HepG2 (cell line): Measurements from ENCODE around the gene TOP2B. TPM values are rescaled to one million over a fixed set of nuclear protein-coding genes. Genes with fewer than 3 reads are reported as not detected.

Experiments used
- ATAC-seq: fragments of 200-7000 bp; cut with Tn5 transposase; 3 replicates; pipeline ENCODE4 v1.9.1; 2020; ENCODE audit warnings: mild to moderate bottlenecking, moderate library complexity
- BruUV-seq: library from RNA; stranded (reverse); fragments of 400-500 nt; replicated peaks from 2 replicates; lab custom pipeline; 2021; lab: Mats Ljungman, UMichigan
- CTCF ChIA-PET: fragments of 300-600 bp; formaldehyde crosslinking; extraction: SDS; loops from one replicate; lab custom pipeline; 2021; ENCODE audit warnings: low total read pairs, inconsistent platforms, low intra/inter-chr PET ratio; lab: Yijun Ruan, JAX
- POLR2A ChIA-PET: fragments of 350-600 bp; sonication (Branson Sonifier 250); formaldehyde crosslinking; loops from one replicate; lab custom pipeline; 2020; ENCODE audit warnings: antibody characterized with exemption, inconsistent platforms; lab: Yijun Ruan, JAX
- DNase-seq: peaks from one replicate; pipeline ENCODE4 v3.0.0-alpha.2; 2015; ENCODE audit warnings: low spot score
- FAIRE-seq: peaks from 3 replicates; lab custom pipeline; 2011; peaks lifted over from hg19 to GRCh38; lab: Jason Lieb, UNC
- H2AFZ ChIP-seq: one replicate; pipeline ENCODE4 v1.6.1; 2011; ENCODE audit warnings: low read length, inconsistent platforms
- H3K27ac ChIP-seq: fragments of 300-600 bp; 3 replicates; pipeline ENCODE4 v1.8.0; 2011; ENCODE audit warnings: mixed run types, mild to moderate bottlenecking, mixed read lengths, low read length, inconsistent platforms; ENCODE audit not compliant: insufficient read depth; ENCODE audit errors: extremely low read length
- H3K27me3 ChIP-seq, 2 experiments: fragments of 200-600 bp in 1 of 2; 2 replicates in 1 of 2; 3 replicates in 1 of 2; pipeline versions ENCODE4 v1.6.0 to v1.8.0; 2011; ENCODE audit warnings: low read length in 2 of 2, mild to moderate bottlenecking in 2 of 2, moderate library complexity in 2 of 2, inconsistent platforms in 1 of 2; ENCODE audit not compliant: insufficient read depth in 2 of 2, control insufficient read depth in 1 of 2
- H3K36me3 ChIP-seq, 2 experiments: fragments of 200-600 bp in 1 of 2; replicated peaks in 1 of 2; 2 replicates in 1 of 2; 3 replicates in 1 of 2; pipeline versions ENCODE4 v1.5.1 to v1.8.0; 2011; ENCODE audit warnings: low read length in 2 of 2, inconsistent platforms in 1 of 2; ENCODE audit not compliant: insufficient read depth in 2 of 2, control insufficient read depth in 1 of 2
- H3K4me1 ChIP-seq: 2 replicates; pipeline ENCODE4 v1.5.1; 2012; ENCODE audit warnings: low read length, inconsistent platforms; ENCODE audit not compliant: insufficient read depth
- H3K4me2 ChIP-seq: 2 replicates; pipeline ENCODE4 v1.6.0; 2011; ENCODE audit warnings: low read depth, low read length, inconsistent platforms
- H3K4me3 ChIP-seq, 3 experiments: fragments of 200-600 bp in 1 of 3; sonication (generic), shearing (Covaris generic) in 1 of 3; replicated peaks in 1 of 3; 2 replicates each; pipeline ENCODE4 v1.5.1; 2011 to 2016; ENCODE audit warnings: low read length in 3 of 3, inconsistent platforms in 2 of 3, low read depth in 2 of 3, mild to moderate bottlenecking in 2 of 3, control low read depth in 1 of 3, mixed read lengths in 1 of 3; ENCODE audit not compliant: insufficient read depth in 1 of 3
- H3K79me2 ChIP-seq: one replicate; pipeline ENCODE4 v1.6.1; 2011; ENCODE audit warnings: low read length, inconsistent platforms; ENCODE audit not compliant: insufficient read depth
- H3K9ac ChIP-seq: 2 replicates; pipeline ENCODE4 v1.6.0; 2011; ENCODE audit warnings: mild to moderate bottlenecking, low read depth, low read length, inconsistent platforms; ENCODE audit not compliant: insufficient read depth
- H3K9me3 ChIP-seq: 2 replicates; pipeline ENCODE4 v1.5.1; 2012; ENCODE audit warnings: mild to moderate bottlenecking, low read length
- H4K20me1 ChIP-seq: 2 replicates; pipeline ENCODE4 v1.6.0; 2011; ENCODE audit warnings: inconsistent platforms, mild to moderate bottlenecking, low read length, moderate library complexity; ENCODE audit not compliant: insufficient read depth
- CAMTA2 ChIP-seq: sonication (generic); formaldehyde crosslinking; IDR thresholded peaks from 2 replicates; pipeline ENCODE4 v1.4.0; 2020; ENCODE audit warnings: mild to moderate bottlenecking, missing genetic modification reagents, borderline replicate concordance
- ELF4 ChIP-seq: sonication (generic); formaldehyde crosslinking; IDR thresholded peaks from 2 replicates; pipeline ENCODE4 v1.5.0; 2020; ENCODE audit warnings: missing genetic modification reagents, mild to moderate bottlenecking, moderate library complexity, borderline replicate concordance
- HHEX ChIP-seq: IDR thresholded peaks from 2 replicates; pipeline ENCODE4 v1.6.1; 2016; ENCODE audit warnings: control low read depth
- KDM4B ChIP-seq: sonication (generic); formaldehyde crosslinking; IDR thresholded peaks from 2 replicates; pipeline ENCODE4 v1.4.0; 2020; ENCODE audit warnings: missing genetic modification reagents
- MXI1 ChIP-seq: IDR thresholded peaks from 3 replicates; pipeline ENCODE4 v1.6.1; 2012; ENCODE audit warnings: low read depth, low read length, inconsistent platforms, borderline replicate concordance
- RCOR2 ChIP-seq: IDR thresholded peaks from 2 replicates; pipeline ENCODE4 v1.6.1; 2016; ENCODE audit warnings: missing biosample characterization, missing genetic modification reagents
- WGBS: methylation state at CpG from one replicate; pipeline ENCODE4 v1.1.6; 2017; ENCODE audit warnings: low lambda C conversion rate; 5-methylcytosine and 5-hydroxymethylcytosine counted together
- in situ Hi-C: cut with HindIII; loops from 2 replicates; pipeline ENCODE4 v1.10.0; 2017; ENCODE audit warnings: low pct_unique_long_range_greater_than_20kb; ENCODE audit not compliant: extremely low pct_ligation_motif_present
- intact Hi-C: fragments of 100-400 bp; cut with micrococcal nuclease; formaldehyde crosslinking; loops from one replicate; pipeline ENCODE4 v1.10.0; 2022; ENCODE audit not compliant: unreplicated experiment
- polyA plus RNA-seq, 8 experiments: library from polyadenylated mRNA; depleted of rRNA in 3 of 8; stranded (reverse) in 7 of 8; unstranded in 1 of 8; fragments of >200 nt; fragmentation: Illumina TruSeq in 4 of 8; extraction: Trizol in 4 of 8; gene quantifications; 2 replicates each; pipeline versions ENCODE4 v1.2.1 to v1.2.3, GENCODE V29; 2011 to 2016; ENCODE audit warnings: low read depth in 4 of 8, missing spikeins in 1 of 8, mixed read lengths in 1 of 8; ENCODE audit not compliant: insufficient read depth in 1 of 8
- total RNA-seq, 5 experiments: library from RNA; depleted of rRNA; stranded (reverse); fragments of >200 nt; fragmentation: Illumina TruSeq; extraction: Trizol; gene quantifications; 2 replicates each; pipeline ENCODE4 v1.2.3, GENCODE V29; 2016; ENCODE audit warnings: low read depth in 1 of 5
- TF ChIP-seq, protein P1 (sequence below): sonication (generic); formaldehyde crosslinking; IDR thresholded peaks from 2 replicates; pipeline ENCODE4 v1.4.0; 2020; ENCODE audit warnings: missing genetic modification reagents
- TF ChIP-seq, protein P2 (sequence below): sonication (generic); formaldehyde crosslinking; IDR thresholded peaks from 2 replicates; pipeline ENCODE4 v1.8.0; 2022; ENCODE audit warnings: mild to moderate bottlenecking, missing genetic modification reagents, moderate library complexity
- TF ChIP-seq, protein P3 (sequence below): sonication (generic); formaldehyde crosslinking; conservative IDR thresholded peaks from 2 replicates; pipeline ENCODE4 v1.5.0; 2020; ENCODE audit warnings: missing genetic modification reagents
- TF ChIP-seq, protein P4 (sequence below): sonication (generic); formaldehyde crosslinking; IDR thresholded peaks from 2 replicates; pipeline ENCODE4 v1.4.0; 2020; ENCODE audit warnings: missing genetic modification reagents

The TOP2B gene
- total and polyA plus RNA-seq, 2 of the 13 experiments (the other 11 are each of a cell fraction or from before 2014, with no cell fraction given) = 27.6 to 88.1 TPM

DNA sequence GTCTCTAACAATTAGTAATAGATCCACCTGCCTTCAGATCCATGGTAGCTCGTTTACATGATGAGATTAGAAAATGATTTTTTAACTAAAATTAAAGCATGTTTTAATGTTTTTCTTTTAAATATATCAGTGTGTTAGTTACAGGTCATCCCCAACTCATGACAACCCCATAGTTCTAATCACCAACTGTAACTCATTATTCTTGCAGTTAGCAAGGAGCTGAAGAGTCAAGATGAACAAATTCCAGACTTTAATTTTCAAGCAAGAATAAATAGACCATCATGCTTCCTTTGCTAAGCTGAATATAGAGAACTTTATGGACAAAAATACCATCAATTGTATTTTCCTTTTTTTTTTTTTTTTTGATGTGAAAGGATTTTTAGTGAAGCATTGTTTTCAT is 101.1 kb downstream of the TOP2B start:
- FAIRE-seq = no peak
- no peak for TF ChIP-seq MXI1
- Histone ChIP-seq H3K36me3 (no peaks in the 10 kb centered on the region), H3K4me3 (no peak overlapping the region), H3K9ac (no peak overlapping the region), H3K79me2 (no peaks in the 10 kb centered on the region), H4K20me1 (no peaks in the 10 kb centered on the region), H3K4me1 (no peaks in the 10 kb centered on the region), H3K4me2 (no peak overlapping the region), H3K27me3 (no peaks in the 10 kb centered on the region), H2AFZ (no peak overlapping the region), H3K9me3 (no peaks in the 10 kb centered on the region), H3K27ac (no peak overlapping the region)
- in situ Hi-C loops = no loop called here
- intact Hi-C loops = no loop called here
- CTCF ChIA-PET = no interaction called here
- no peak for DNase-seq
- BruUV-seq = no TSS peak
- 0% methylated on average over 1 of the region's 1 CpG for WGBS
- no peak for ATAC-seq
- POLR2A ChIA-PET = no interaction called here

DNA sequence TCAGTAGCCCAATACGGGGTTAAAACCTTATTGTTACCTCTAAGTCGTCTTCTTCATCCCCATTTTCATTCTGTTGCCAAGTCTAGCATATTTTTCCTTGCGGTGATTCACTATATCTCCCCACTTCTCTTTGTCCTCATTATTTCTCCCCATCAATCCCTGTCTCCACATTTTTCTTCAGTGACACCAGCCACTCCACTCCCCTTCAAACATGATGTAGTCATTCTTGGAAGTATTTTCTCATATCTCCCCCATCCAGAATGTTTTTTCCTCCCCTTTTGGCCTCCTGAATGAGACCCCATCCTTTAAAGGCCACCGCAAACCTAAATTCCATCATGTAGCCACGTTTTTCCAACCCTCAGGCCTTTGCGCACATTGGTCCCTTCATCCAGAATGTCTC is 105.9 kb downstream of the TOP2B start:
- POLR2A ChIA-PET = no interaction called here
- no peak for ATAC-seq
- no peak overlapping the region for H3K9ac ChIP-seq
- BruUV-seq = no TSS peak
- intact Hi-C loops (no loop called here), in situ Hi-C loops (no loop called here)
- no peaks in the 10 kb centered on the region for H3K36me3 ChIP-seq
- no peaks in the 10 kb centered on the region for H3K79me2 ChIP-seq
- H2AFZ ChIP-seq = no peak overlapping the region
- no peak overlapping the region for H3K27ac ChIP-seq
- H3K4me2 ChIP-seq = no peak overlapping the region
- CTCF ChIA-PET = no interaction called here
- H3K9me3 ChIP-seq = no peaks in the 10 kb centered on the region
- H4K20me1 ChIP-seq = no peaks in the 10 kb centered on the region
- 47% methylated on average over 6 of the region's 6 CpGs for WGBS
- TF ChIP-seq ELF4 (no peak), HHEX (CRISPR knock-in tag) (no peak), KDM4B (CRISPR knock-in tag) (no peak), RCOR2 (CRISPR knock-in tag) (no peak), CAMTA2 (no peak)
- TF ChIP-seq, protein P1, sequence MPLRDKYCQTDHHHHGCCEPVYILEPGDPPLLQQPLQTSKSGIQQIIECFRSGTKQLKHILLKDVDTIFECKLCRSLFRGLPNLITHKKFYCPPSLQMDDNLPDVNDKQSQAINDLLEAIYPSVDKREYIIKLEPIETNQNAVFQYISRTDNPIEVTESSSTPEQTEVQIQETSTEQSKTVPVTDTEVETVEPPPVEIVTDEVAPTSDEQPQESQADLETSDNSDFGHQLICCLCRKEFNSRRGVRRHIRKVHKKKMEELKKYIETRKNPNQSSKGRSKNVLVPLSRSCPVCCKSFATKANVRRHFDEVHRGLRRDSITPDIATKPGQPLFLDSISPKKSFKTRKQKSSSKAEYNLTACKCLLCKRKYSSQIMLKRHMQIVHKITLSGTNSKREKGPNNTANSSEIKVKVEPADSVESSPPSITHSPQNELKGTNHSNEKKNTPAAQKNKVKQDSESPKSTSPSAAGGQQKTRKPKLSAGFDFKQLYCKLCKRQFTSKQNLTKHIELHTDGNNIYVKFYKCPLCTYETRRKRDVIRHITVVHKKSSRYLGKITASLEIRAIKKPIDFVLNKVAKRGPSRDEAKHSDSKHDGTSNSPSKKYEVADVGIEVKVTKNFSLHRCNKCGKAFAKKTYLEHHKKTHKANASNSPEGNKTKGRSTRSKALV (CRISPR knock-in tag) = no peak
- TF ChIP-seq, protein P2, sequence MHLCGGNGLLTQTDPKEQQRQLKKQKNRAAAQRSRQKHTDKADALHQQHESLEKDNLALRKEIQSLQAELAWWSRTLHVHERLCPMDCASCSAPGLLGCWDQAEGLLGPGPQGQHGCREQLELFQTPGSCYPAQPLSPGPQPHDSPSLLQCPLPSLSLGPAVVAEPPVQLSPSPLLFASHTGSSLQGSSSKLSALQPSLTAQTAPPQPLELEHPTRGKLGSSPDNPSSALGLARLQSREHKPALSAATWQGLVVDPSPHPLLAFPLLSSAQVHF (CRISPR knock-in tag) = no peak
- TF ChIP-seq, protein P3, sequence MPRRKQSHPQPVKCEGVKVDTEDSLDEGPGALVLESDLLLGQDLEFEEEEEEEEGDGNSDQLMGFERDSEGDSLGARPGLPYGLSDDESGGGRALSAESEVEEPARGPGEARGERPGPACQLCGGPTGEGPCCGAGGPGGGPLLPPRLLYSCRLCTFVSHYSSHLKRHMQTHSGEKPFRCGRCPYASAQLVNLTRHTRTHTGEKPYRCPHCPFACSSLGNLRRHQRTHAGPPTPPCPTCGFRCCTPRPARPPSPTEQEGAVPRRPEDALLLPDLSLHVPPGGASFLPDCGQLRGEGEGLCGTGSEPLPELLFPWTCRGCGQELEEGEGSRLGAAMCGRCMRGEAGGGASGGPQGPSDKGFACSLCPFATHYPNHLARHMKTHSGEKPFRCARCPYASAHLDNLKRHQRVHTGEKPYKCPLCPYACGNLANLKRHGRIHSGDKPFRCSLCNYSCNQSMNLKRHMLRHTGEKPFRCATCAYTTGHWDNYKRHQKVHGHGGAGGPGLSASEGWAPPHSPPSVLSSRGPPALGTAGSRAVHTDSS = no peak
- TF ChIP-seq, protein P4, sequence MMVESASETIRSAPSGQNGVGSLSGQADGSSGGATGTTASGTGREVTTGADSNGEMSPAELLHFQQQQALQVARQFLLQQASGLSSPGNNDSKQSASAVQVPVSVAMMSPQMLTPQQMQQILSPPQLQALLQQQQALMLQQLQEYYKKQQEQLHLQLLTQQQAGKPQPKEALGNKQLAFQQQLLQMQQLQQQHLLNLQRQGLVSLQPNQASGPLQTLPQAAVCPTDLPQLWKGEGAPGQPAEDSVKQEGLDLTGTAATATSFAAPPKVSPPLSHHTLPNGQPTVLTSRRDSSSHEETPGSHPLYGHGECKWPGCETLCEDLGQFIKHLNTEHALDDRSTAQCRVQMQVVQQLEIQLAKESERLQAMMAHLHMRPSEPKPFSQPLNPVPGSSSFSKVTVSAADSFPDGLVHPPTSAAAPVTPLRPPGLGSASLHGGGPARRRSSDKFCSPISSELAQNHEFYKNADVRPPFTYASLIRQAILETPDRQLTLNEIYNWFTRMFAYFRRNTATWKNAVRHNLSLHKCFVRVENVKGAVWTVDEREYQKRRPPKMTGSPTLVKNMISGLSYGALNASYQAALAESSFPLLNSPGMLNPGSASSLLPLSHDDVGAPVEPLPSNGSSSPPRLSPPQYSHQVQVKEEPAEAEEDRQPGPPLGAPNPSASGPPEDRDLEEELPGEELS (CRISPR knock-in tag) = no peak
- no peak overlapping the region for H3K4me3 ChIP-seq
- no peak for FAIRE-seq
- no peaks in the 10 kb centered on the region for H3K4me1 ChIP-seq
- no peak for DNase-seq
- no peaks in the 10 kb centered on the region for H3K27me3 ChIP-seq
